GM18511 (cell line): ENCODE results near the gene OR52I2.

Experiments
- ATAC-seq: cut with Tn5 transposase; IDR thresholded peaks from one replicate; pipeline ENCODE4 v1.9.1; 2021; ENCODE audit warnings: mild to moderate bottlenecking, moderate library complexity; ENCODE audit not compliant: unreplicated experiment

The OR52I2 gene

DNA sequence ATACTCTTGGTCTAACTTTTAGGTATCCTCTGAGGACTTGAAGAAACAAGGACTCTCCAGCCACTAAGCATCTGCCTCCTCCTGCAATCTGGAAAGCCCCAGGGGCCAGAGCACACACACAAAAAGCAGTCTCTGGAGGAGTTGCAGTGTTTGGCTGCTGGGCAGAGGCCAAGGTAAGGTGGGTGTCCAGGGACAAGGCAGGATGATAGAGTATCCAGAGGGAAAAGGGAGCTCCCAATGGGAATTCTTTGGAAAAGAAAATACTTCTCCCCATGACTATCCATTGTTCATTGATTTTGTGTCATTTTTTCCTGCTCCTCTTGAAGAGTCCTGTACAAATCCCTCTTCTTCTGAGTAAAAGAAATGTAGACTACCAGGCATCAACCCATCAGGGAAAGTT is at the start of gene OR52I2:
Gene OR52I2 (plus strand): TSS at position 301 of the 400 bp plus-strand sequence.
- ATAC-seq: no peak

DNA sequence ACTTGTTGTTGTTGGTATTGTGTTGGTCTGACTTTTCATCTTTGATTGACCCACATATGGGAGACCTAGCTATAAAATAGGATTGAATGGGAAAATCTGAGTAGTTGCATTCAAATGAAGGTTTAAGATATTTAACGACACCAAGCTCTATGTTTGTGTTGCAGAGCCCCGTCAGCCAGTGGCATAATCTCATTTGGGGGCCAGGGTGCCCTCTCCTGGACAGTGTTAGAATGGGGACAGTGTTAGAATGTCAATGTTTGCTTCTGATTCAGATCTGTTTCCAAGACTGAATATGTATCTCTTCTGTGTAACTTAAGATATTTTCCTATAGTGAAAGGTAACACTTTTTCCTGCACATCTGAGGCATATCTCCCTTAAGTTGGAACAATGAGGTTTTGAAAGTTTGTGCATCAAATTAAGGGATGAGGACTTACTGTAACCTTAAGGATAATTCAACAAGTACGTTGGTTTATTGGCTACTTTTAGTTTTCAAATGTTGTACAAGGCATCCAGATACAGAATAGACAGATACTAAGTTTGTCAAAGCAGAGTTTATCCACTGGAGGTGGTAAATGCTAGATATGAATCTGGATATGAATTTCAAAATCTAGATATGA is 41.8 kb upstream of the OR52I2 start:
- peak; percentile 79 for ATAC-seq

DNA sequence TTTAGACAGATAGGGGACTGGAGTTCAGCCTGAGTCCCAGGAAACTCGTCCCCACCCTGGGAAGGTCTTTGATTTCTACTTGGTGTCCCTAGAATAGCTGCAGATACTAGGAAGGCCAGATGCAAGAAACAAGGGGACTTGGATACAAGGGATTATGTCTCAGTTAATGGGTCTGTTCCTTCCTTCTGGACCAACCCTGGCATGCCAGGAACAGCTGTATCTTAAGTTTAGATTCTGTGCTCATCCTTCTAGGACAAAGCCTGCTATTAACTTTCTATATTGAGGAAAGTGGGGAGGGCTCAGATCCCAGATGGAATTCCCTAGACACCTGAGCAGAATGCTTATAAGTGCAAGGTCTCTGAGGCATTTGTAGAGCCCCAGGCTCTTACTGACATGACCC is 40.5 kb upstream of the OR52I2 start:
- no peak for ATAC-seq

DNA sequence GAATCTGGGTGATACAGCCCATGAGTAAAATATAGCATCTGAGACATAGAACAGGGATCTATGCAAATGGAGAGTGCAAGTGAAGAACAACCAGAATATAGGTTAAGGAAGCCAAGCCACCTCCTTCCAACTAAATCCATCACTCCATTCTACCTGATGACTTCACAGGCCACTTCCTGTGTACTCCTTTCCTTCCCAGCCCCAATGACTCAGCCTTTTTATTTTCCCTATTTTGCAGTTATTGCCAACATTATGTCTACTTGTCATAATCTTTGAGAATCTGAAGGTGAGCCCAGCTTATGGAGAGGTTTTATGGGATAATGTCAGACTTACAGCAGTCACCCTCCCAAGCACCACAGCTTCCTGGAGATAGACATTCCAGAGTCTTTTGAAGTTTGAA is 38.0 kb upstream of the OR52I2 start:
- ATAC-seq: no peak

GRCh38 chr11:4544891-4545290 is 36.7 kb upstream of the OR52I2 start, which contains the start of gene OR52M1:
Gene OR52M1 (plus strand): TSS chr11:4545191. CDS start chr11:4545191, 0 bp downstream.
- ATAC-seq: no peak

DNA sequence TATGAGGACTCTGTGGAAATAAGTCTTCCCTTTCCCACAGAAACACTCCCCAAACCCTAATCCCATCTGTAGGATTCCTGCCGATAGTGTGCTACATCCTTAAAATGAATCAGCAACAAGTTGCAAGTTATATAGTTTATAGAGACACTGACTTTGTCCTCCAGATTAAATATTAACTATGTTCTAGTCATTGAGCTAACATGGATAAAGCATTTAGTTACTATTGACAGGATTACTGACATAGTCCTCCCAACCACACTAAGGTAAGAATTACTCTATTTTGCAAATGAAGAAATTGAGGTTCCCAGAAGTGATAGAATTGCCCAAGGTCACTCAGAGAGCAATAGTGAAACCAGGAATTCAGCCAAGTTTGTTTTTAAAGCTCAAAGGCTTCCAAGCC is 34.7 kb upstream of the OR52I2 start:
- no peak for ATAC-seq

DNA sequence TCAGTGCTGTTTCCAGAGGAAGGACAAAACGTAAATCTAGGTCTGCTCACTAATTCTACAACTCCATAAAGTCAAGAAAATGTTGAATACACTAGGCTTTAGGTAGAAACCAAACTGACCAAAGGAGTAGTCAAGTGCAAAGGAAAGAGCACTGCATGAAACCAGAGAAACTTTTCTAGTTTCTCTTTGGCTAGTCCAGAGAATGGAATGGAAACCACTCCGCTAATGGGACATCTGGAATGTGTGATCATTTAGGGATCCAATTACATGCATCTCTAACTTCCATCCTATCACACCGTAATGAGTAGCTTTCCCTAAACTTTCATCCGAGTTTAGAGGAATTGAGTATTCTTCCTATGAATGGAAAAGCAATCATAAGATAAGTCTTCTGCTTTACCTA is 34.1 kb upstream of the OR52I2 start:
- no peak for ATAC-seq

- ATAC-seq: no peak
These were observed 30.1 kb upstream of the OR52I2 start for GRCh38 chr11:4551346-4551979.

GRCh38 chr11:4559527-4560440 is 21.8 kb upstream of the OR52I2 start:
- ATAC-seq: no peak

GRCh38 chr11:4560467-4560866 is 21.1 kb upstream of the OR52I2 start:
- no peak for ATAC-seq

GRCh38 chr11:4565371-4565770 is 16.2 kb upstream of the OR52I2 start:
- no peak for ATAC-seq

DNA sequence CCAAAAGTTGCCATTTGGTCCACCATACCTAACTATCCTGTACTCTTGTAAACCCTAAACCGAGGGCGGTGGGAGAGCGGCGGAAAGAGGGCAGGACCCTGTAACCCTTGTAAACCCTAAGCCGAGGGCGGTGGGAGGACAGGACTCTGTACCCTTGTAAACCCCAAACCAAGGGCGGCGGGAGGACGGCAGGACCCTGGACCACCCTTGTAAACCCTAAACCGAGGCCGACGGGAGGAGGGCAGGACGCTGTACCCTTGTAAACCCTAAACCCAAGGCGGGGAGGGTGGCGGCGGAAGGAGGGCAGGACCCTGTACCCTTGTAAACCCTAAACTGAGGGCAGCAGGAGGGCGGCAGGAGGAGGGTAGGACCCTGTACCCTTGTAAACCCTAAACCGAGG is 12.5 kb upstream of the OR52I2 start:
- ATAC-seq: no peak

DNA sequence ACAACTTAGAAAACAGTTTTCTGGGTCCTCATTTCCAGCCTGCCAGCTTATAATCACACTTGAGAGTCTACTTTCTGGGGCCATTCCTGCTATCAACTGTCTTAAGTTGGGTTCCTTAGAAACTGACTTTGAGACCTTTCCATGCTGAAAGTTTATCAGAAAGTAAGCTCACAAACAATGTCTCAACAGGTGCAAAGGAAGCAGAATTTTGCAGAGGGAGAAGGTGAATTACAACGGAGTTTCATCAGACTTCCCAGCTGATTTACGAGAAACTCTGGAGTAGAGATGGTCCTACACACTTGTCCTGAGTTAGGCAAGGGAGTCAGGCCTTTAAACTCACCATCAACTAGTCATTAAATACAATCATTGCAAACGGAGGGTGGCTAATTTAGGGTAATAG is 4.7 kb upstream of the OR52I2 start:
- ATAC-seq: no peak

DNA sequence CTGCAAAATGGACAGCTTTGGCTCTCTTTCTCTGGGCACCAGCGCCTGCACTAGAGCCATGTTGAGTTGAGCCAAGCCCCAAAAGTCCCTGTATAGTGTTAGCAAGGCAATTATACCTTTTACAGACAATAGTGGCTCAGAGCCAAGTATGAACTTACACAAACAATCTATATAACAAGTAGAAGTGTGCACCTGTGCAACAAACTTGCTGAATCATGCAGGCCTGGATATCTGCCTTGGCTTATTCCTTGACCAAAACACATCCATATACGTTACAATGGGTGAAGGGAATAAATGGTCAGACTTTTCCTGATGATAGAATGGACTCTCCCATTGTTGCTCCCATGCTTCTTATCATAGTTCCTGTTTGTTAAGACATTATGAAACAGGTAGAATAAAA is 3.8 kb upstream of the OR52I2 start:
- no peak for ATAC-seq

- no peak for ATAC-seq
These were observed 2.9 kb upstream of the OR52I2 start for GRCh38 chr11:4578624-4579023.

- ATAC-seq: no peak
These were observed 1.4 kb upstream of the OR52I2 start for GRCh38 chr11:4580124-4580523.

DNA sequence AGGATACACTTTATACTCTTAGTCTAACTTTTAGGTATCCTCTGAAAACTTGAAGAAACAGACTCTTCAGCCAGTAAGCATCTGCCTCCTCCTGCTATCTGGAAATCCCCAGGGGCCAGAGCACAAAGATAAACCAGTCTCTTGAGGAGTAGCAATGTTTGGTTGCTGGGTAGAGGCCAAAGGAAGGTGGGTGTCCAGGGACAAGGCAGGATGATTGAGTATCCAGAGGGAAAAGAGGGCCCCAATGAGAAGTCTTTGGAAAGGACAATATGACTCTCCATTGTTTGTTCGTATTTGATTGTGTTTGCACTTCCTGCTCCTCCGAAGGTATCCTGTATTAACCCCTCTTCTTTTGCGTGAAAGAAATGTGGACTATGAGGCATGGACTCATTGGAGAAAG is 7.5 kb downstream of the OR52I2 start:
- ATAC-seq: no peak

- no peak for ATAC-seq
These were observed 12.2 kb downstream of the OR52I2 start, which contains the start of gene OR52I1 for GRCh38 chr11:4593739-4594138. Gene OR52I1 (plus strand): TSS chr11:4594039. CDS start chr11:4594039, 0 bp downstream.

DNA sequence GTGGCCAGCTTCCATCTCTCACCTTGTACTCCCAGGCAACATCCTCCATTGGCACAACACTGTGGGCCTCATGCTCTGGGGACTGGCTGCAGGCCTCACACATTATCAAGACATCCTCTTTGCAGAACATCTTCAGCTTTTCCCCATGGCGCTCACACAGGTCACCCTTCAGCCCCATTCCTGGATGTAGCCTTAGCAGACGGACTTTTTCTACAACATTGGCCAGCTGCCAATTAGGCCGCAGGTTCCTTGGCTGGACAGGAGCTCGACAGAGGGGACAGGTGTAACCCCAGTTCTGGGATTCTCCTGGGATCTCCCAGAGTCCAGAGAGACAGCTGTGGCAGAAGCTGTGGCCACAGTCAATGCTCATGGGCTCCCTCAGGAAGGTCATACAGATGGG is 23.5 kb downstream of the OR52I2 start:
- no peak for ATAC-seq

DNA sequence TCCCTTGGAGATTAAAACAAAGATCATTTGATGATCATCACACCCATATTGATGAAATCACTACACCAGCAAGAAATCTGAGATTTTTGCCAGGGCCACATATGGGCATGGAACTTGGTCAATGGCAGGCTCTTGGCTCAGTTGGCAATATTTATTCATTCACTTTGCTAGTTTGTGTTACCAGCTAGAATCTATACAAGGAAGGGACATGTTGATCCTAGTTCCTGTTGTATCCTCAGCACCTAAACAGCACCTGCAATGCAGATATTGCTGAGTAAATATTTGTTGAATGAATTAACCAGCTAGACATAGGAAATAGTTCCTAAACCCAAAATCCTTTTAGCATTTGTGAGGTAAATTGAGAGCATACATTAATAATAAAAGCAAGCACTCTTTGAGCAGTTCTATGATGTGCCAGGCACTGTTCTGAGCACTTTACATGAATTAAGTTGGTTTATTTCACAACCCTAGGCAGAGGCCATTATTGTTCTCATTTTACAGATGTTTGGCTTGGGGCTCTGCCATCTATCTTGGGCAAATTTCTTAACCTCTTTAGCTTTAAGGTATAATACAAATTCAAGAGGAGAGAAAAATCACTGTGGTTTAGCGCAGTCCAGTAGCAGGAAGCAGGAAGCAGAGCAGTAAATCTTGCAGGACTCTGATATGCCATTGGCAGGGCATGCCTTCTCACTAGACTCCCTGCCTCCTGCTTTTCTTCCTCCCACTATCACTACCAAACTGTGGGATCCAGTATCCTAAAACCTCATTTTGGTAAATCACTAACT is 24.9 kb downstream of the OR52I2 start:
- ATAC-seq: no peak

DNA sequence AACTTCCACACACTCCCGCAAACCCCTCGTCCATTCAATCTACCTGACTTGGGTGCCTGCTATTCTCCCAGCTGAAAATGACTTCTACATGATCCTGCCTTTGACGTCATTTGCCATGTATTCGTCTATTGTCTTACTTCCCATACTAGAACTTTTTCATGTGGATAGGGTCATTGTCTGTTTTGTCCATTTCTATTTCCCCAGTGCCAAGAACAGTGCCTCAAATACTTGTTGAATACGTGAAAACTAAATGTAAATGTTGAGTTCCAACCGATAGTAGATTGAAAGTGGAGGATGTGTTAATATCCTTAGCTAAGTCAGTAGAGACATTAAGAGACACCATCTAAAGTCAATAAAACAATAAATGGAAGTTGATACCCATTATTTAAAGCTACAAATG is 25.6 kb downstream of the OR52I2 start:
- no peak for ATAC-seq
